Trophoblast cell (in vitro differentiated cells and primary cell): ENCODE measurements around the gene SPATA1.

ENCODE experiments used
- DNase-seq, 2 donors: peaks; one replicate each; pipeline ENCODE4 v3.0.0-alpha.2; 2016
- H2AFZ ChIP-seq: 2 replicates; pipeline ENCODE4 v1.6.1; 2013; ENCODE audit warnings: low read length, moderate library complexity, mild to moderate bottlenecking; ENCODE audit not compliant: insufficient read depth, poor library complexity
- H2AK5ac ChIP-seq: 2 replicates; pipeline ENCODE4 v1.6.1; 2013; ENCODE audit warnings: mild to moderate bottlenecking, low read length
- H2BK120ac ChIP-seq: 2 replicates; pipeline ENCODE4 v1.6.1; 2013; ENCODE audit warnings: low read length, mild to moderate bottlenecking, moderate library complexity; ENCODE audit not compliant: insufficient read depth, poor library complexity
- H2BK12ac ChIP-seq: 2 replicates; pipeline ENCODE4 v1.6.1; 2013; ENCODE audit warnings: mild to moderate bottlenecking, low read length, moderate library complexity
- H2BK5ac ChIP-seq: 2 replicates; pipeline ENCODE4 v1.6.1; 2013; ENCODE audit warnings: low read length, low read depth, moderate library complexity, mild to moderate bottlenecking; ENCODE audit not compliant: poor library complexity
- H3K14ac ChIP-seq: 2 replicates; pipeline ENCODE4 v1.6.1; 2013; ENCODE audit warnings: mild to moderate bottlenecking, low read length
- H3K18ac ChIP-seq: 2 replicates; pipeline ENCODE4 v1.6.1; 2013; ENCODE audit warnings: mild to moderate bottlenecking, low read length
- H3K23ac ChIP-seq: 2 replicates; pipeline ENCODE4 v1.6.1; 2013; ENCODE audit warnings: low read length
- H3K27ac ChIP-seq: 2 replicates; pipeline ENCODE4 v1.5.1; 2013; ENCODE audit warnings: low read depth, mild to moderate bottlenecking, inconsistent platforms, low read length, moderate library complexity
- H3K27me3 ChIP-seq: 2 replicates; pipeline ENCODE4 v1.6.1; 2013; ENCODE audit warnings: inconsistent platforms, mild to moderate bottlenecking, low read length, moderate library complexity; ENCODE audit not compliant: insufficient read depth
- H3K36me3 ChIP-seq, 2 experiments: 1 replicate in 1 of 2; 2 replicates in 1 of 2; pipeline ENCODE4 v1.6.1; 2013; ENCODE audit warnings: low read length in 2 of 2, mild to moderate bottlenecking in 2 of 2, moderate library complexity in 1 of 2; ENCODE audit not compliant: insufficient read depth in 2 of 2, control insufficient read depth in 1 of 2
- H3K4ac ChIP-seq: 2 replicates; pipeline ENCODE4 v1.6.1; 2013; ENCODE audit warnings: low read depth, mild to moderate bottlenecking, low read length, moderate library complexity
- H3K4me1 ChIP-seq, 2 experiments: 1 replicate in 1 of 2; 2 replicates in 1 of 2; pipeline ENCODE4 v1.6.1; 2013; ENCODE audit warnings: low read length in 2 of 2, mild to moderate bottlenecking in 2 of 2, moderate library complexity in 1 of 2; ENCODE audit not compliant: insufficient read depth in 2 of 2, control insufficient read depth in 1 of 2
- H3K4me2 ChIP-seq: 2 replicates; pipeline ENCODE4 v1.6.1; 2013; ENCODE audit warnings: inconsistent platforms, mild to moderate bottlenecking, low read length, moderate library complexity
- H3K4me3 ChIP-seq: 2 replicates; pipeline ENCODE4 v1.5.1; 2013; ENCODE audit warnings: mild to moderate bottlenecking, low read depth, low read length, inconsistent platforms
- H3K79me1 ChIP-seq: one replicate; pipeline ENCODE4 v1.6.1; 2013; ENCODE audit warnings: low read length
- H3K79me2 ChIP-seq: 2 replicates; pipeline ENCODE4 v1.6.1; 2013; ENCODE audit warnings: low read length, mild to moderate bottlenecking; ENCODE audit not compliant: control insufficient read depth, insufficient read depth, poor library complexity
- H3K9ac ChIP-seq: 2 replicates; pipeline ENCODE4 v1.6.1; 2013; ENCODE audit warnings: mild to moderate bottlenecking, low read length
- H3K9me3 ChIP-seq: 2 replicates; pipeline ENCODE4 v1.6.1; 2013; ENCODE audit warnings: low read depth, mild to moderate bottlenecking, control low read depth, inconsistent platforms, low read length; ENCODE audit not compliant: insufficient read depth
- H4K12ac ChIP-seq: 2 replicates; pipeline ENCODE4 v1.6.1; 2013; ENCODE audit warnings: low read depth, mild to moderate bottlenecking, low read length, moderate library complexity
- H4K8ac ChIP-seq: 2 replicates; pipeline ENCODE4 v1.6.1; 2013; ENCODE audit warnings: low read depth, mild to moderate bottlenecking, low read length, moderate library complexity
- H4K91ac ChIP-seq: one replicate; pipeline ENCODE4 v1.6.1; 2013; ENCODE audit warnings: low read depth, mild to moderate bottlenecking, low read length, moderate library complexity
- WGBS: extraction: QIAGEN DNeasy Blood & Tissue Kit; methylation state at CpG from one replicate; pipeline ENCODE4 v1.1.7; 2013; ENCODE audit warnings: missing lambda C conversion rate; ENCODE audit not compliant: insufficient read length, insufficient coverage; ENCODE audit errors: extremely low coverage; 5-methylcytosine and 5-hydroxymethylcytosine counted together

SPATA1 gene

DNA sequence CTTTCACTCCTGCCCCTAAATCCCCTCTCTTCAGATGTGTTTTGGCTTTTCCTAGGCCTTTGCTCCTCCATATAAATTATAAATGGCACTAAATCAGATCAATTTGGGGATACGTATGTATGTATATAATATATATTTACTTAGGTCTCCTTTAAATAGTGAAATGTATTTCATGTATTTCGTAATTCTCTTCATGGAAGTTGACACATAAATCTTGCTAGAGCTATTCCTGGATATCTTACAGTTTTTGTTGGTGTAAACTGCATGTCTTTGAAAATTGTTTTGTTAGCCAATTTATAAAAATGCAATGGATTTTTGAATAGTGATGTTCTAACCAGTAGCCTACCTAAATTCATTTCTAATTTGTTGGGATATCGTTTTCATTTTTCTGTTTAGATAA is 18.1 kb upstream of the SPATA1 start:
- Histone ChIP-seq H4K12ac (no peak overlapping the region), H3K4me2 (no peak overlapping the region), H3K4ac (no peak overlapping the region), H3K36me3 (peaks cover 6 to 14% of the 10 kb centered on the region in 2 experiments), H3K79me2 (no peaks in the 10 kb centered on the region), H3K4me1 (no peaks in the 10 kb centered on the region), H3K4me3 (no peak overlapping the region), H3K79me1 (no peaks in the 10 kb centered on the region), H3K14ac (no peak overlapping the region), H2AK5ac (no peak overlapping the region), H3K27ac (no peak overlapping the region), H2BK120ac (no peak overlapping the region), H4K8ac (no peak overlapping the region), H2AFZ (no peak overlapping the region), H3K9ac (no peak overlapping the region), H2BK12ac (no peak overlapping the region), H3K18ac (no peak overlapping the region), H3K9me3 (no peaks in the 10 kb centered on the region), H4K91ac (no peak overlapping the region), H3K27me3 (no peaks in the 10 kb centered on the region), H3K23ac (no peak overlapping the region), H2BK5ac (no peak overlapping the region)
- no peak for DNase-seq
- no CpG with 5 or more reads among the region's 3 CpGs for WGBS

DNA sequence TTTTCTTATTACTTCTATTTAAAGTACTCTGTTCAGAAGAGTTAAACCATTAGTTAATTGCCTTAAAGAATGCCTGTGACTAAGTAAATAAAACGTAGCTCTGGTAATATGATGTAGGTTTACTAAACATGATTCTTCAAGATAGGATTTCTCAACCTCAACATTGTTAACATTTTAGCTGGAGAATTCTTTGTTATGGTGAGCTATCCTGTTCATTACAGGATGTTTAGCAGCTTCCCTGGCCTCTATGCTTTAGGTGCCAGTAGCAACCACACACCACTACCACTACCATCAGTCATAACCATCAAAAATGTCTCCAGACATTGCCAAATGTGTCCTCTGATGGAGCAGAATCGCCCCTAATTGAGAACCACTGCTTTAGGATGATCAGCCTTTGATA is 16.4 kb upstream of the SPATA1 start:
- H3K14ac ChIP-seq, result no peak overlapping the region
- no peak overlapping the region for H3K4me3 ChIP-seq
- H3K27me3 ChIP-seq, result no peaks in the 10 kb centered on the region
- no peaks in the 10 kb centered on the region for H3K79me2 ChIP-seq
- H3K9me3 ChIP-seq, result no peaks in the 10 kb centered on the region
- no peak overlapping the region for H4K12ac ChIP-seq
- no peak overlapping the region for H3K18ac ChIP-seq
- H3K4me2 ChIP-seq, result no peak overlapping the region
- H3K79me1 ChIP-seq, result no peaks in the 10 kb centered on the region
- no peak overlapping the region for H2BK5ac ChIP-seq
- peaks cover 7 to 11% of the 10 kb centered on the region in 2 experiments for H3K36me3 ChIP-seq
- no peak overlapping the region for H2AFZ ChIP-seq
- no peaks in the 10 kb centered on the region for H3K4me1 ChIP-seq
- H3K27ac ChIP-seq, result no peak overlapping the region
- no peak overlapping the region for H4K91ac ChIP-seq
- DNase-seq, result peak; percentile 19 to 70
- H2AK5ac ChIP-seq, result no peak overlapping the region
- H3K4ac ChIP-seq, result no peak overlapping the region
- H2BK12ac ChIP-seq, result no peak overlapping the region
- WGBS, result no CpG with 5 or more reads among the region's 2 CpGs
- H3K9ac ChIP-seq, result no peak overlapping the region
- no peak overlapping the region for H2BK120ac ChIP-seq
- no peak overlapping the region for H3K23ac ChIP-seq
- no peak overlapping the region for H4K8ac ChIP-seq

GRCh38 chr1:84492726-84493125 is 13.5 kb upstream of the SPATA1 start:
- H3K4me3 ChIP-seq, result no peak overlapping the region
- no peak overlapping the region for H2BK12ac ChIP-seq
- peaks cover 7 to 16% of the 10 kb centered on the region in 2 experiments for H3K36me3 ChIP-seq
- no peak overlapping the region for H3K27ac ChIP-seq
- H3K9me3 ChIP-seq, result no peaks in the 10 kb centered on the region
- H2BK5ac ChIP-seq, result no peak overlapping the region
- H2BK120ac ChIP-seq, result no peak overlapping the region
- no peak overlapping the region for H3K23ac ChIP-seq
- H3K79me1 ChIP-seq, result no peaks in the 10 kb centered on the region
- H2AK5ac ChIP-seq, result no peak overlapping the region
- no peaks in the 10 kb centered on the region for H3K79me2 ChIP-seq
- no peaks in the 10 kb centered on the region for H3K27me3 ChIP-seq
- no peak overlapping the region for H3K14ac ChIP-seq
- no peak overlapping the region for H2AFZ ChIP-seq
- H4K91ac ChIP-seq, result no peak overlapping the region
- H3K4ac ChIP-seq, result no peak overlapping the region
- no CpG with 5 or more reads among the region's 1 CpG for WGBS
- no peaks in the 10 kb centered on the region for H3K4me1 ChIP-seq
- no peak overlapping the region for H3K9ac ChIP-seq
- no peak overlapping the region for H4K12ac ChIP-seq
- DNase-seq, result peak; percentile 14 to 53
- no peak overlapping the region for H3K18ac ChIP-seq
- no peak overlapping the region for H3K4me2 ChIP-seq
- no peak overlapping the region for H4K8ac ChIP-seq

DNA sequence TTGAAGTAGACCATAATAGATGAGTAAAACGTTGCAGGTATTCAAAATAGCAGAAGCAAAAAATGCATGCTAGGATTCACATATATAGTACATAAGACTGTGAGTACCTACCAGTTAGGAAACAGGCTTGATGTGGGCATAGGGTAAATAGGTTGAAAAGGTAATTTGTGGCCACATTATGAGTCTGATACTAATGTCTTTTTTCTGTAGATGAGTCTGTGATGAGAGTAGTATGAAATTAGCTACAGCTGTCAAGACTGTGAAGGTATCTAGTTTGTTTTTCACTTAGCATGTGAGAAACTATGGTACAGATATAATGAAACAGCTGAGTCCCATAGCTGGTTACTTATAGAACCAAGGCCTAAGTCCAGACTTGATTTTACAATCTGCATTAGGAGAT is 12.4 kb upstream of the SPATA1 start:
- no CpG with 5 or more reads among the region's 1 CpG for WGBS
- peaks cover 7 to 19% of the 10 kb centered on the region in 2 experiments for H3K36me3 ChIP-seq
- H3K18ac ChIP-seq, result no peak overlapping the region

More for the DNA sequence above, 12.4 kb upstream of the SPATA1 start:
- Histone ChIP-seq H2BK12ac (no peak overlapping the region), H3K9me3 (no peaks in the 10 kb centered on the region), H2AFZ (no peak overlapping the region), H4K12ac (no peak overlapping the region), H3K4me2 (no peak overlapping the region), H2BK5ac (no peak overlapping the region), H2BK120ac (no peak overlapping the region), H3K14ac (no peak overlapping the region), H3K4ac (no peak overlapping the region), H3K79me2 (no peaks in the 10 kb centered on the region), H3K27ac (no peak overlapping the region), H3K27me3 (no peaks in the 10 kb centered on the region), H4K91ac (no peak overlapping the region), H4K8ac (no peak overlapping the region), H2AK5ac (no peak overlapping the region), H3K4me3 (no peak overlapping the region), H3K23ac (no peak overlapping the region), H3K79me1 (no peaks in the 10 kb centered on the region), H3K9ac (no peak overlapping the region), H3K4me1 (no peaks in the 10 kb centered on the region)
- no peak for DNase-seq
